BLaER1 treated with 17β-estradiol and CSF1 and Interleukin-3, amounts not matched to agents 10 nM and 100 nM (cell line): ENCODE measurements around the gene SLX9.

Experiments
- H3K27ac ChIP-seq, 11 experiments: shearing (Covaris generic); formaldehyde crosslinking; 2 replicates each; pipeline ENCODE4 v1.8.1; 2022
- H3K27me3 ChIP-seq, 11 experiments: shearing (Covaris generic); formaldehyde crosslinking; 2 replicates each; pipeline ENCODE4 v1.8.1; 2022
- H3K36me3 ChIP-seq, 11 experiments: shearing (Covaris generic); formaldehyde crosslinking; 2 replicates each; pipeline ENCODE4 v1.8.1; 2022
- H3K4me1 ChIP-seq, 10 experiments: shearing (Covaris generic); formaldehyde crosslinking; 2 replicates each; pipeline ENCODE4 v1.8.1; 2022
- H3K4me2 ChIP-seq, 11 experiments: shearing (Covaris generic); formaldehyde crosslinking; 2 replicates each; pipeline ENCODE4 v1.8.1; 2022
- H3K4me3 ChIP-seq, 10 experiments: shearing (Covaris generic); formaldehyde crosslinking; 2 replicates each; pipeline ENCODE4 v1.8.1; 2022
- H3K9ac ChIP-seq, 11 experiments: shearing (Covaris generic); formaldehyde crosslinking; 2 replicates each; pipeline ENCODE4 v1.8.1; 2022
- H3K9me3 ChIP-seq, 11 experiments: shearing (Covaris generic); formaldehyde crosslinking; replicated peaks in 1 of 11; 2 replicates each; pipeline ENCODE4 v1.8.1; 2022
- H4K20me1 ChIP-seq, 11 experiments: shearing (Covaris generic); formaldehyde crosslinking; 2 replicates each; pipeline ENCODE4 v1.8.1; 2022
- Cebpa-rat ChIP-seq, 11 experiments: shearing (Covaris generic); IDR thresholded peaks; 2 replicates each; pipeline ENCODE4 v1.8.1; 2022

SLX9 gene

DNA sequence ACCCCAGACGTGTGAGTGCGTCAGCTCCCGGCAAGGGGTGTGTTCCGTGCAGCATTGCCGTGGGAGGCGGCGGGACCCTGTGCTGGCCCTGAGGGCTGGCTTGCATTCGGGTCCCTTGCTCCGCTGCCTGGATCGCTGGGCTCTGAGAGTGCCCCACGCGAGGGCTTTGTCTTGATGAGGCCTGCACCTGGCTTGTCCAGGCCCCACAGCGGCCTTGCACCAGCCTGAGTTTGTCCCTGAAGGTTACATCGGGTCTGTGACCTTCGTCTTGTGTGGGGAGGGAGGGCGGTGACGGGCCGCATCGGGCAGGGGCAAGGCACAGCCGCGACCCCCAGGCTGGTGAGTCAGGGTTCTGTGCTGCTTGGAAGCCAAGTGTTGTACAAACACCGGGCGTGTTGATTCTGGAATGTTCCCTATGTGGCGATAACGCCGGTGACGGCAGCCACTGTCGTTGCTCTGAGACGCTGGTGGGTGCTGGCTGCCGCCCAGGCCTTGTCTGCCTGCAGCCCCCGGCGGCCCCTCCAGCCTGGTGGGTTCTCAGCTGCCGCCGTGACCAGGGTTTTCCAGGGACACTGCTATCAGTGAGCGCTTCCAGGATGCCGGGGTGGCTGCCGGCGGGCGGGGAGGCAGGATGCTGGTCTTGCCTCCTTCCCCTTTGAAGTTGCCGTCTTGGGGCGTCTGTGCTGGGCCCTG, 42.9 kb downstream of the SLX9 start:
- peak overlapping the region in 9 of 11 experiments; percentile 4 to 54 (median 25); a peak in 11 of 22 replicates for H3K4me2 ChIP-seq
- peak overlapping the region in 3 of 11 experiments; percentile 4 to 36 (median 23); a peak in 2 of 22 replicates for H3K9ac ChIP-seq
- H3K27me3 ChIP-seq = peaks cover 0 to 39% (median 0%) of the 10 kb centered on the region in 11 experiments; a peak in 10 of 22 replicates
- no peaks in the 10 kb centered on the region for H3K9me3 ChIP-seq
- H3K4me1 ChIP-seq = peaks cover 18 to 79% (median 73%) of the 10 kb centered on the region in 10 experiments
- H3K36me3 ChIP-seq = peaks cover 0 to 16% (median 3%) of the 10 kb centered on the region in 11 experiments; a peak in 9 of 22 replicates
- H3K4me3 ChIP-seq = no peak overlapping the region
- TF ChIP-seq Cebpa-rat (IDR thresholded peaks at IDR 0.05) = no peak
- peaks cover 0 to 77% (median 48%) of the 10 kb centered on the region in 11 experiments; a peak in 20 of 22 replicates for H4K20me1 ChIP-seq
- H3K27ac ChIP-seq = no peak overlapping the region

DNA sequence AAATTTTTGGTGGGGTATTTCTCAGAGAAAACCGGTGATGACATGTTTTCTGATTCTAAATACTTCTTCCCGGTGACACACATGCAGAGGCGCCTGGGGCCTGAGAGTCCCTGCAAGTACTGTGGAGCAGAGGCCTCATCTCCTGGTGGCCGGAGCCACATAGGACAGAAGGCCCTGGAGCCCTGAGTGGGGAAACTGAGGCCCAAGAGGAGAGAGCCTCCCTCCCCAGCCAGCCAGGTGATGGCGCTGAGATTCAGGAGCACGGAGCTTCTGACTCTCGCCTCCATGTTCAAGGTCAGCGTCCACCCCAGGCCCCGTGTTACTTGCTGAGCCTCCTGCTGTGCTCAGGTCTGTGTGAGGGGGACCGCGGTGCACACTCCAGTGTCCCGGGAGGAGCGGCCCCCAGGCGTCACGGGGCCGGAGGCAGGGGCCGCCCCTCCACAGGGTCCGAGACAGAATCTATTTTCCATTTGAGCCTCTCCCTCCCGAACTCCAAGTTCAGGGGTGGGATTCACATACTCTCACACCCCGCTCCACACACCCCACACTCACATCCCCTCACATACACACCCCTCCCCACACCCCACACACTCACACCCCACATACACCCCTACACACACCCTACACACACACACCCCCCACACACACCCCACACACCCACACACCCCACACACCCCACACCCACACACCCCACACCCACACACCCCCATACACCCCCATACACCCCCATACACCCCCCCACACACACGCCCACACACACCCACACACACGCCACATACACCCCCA, 43.8 kb downstream of the SLX9 start:
- Histone ChIP-seq H4K20me1 (peaks cover 0 to 82% (median 50%) of the 10 kb centered on the region in 11 experiments; a peak in 20 of 22 replicates), H3K36me3 (peaks cover 0 to 13% (median 0%) of the 10 kb centered on the region in 11 experiments; a peak in 6 of 22 replicates), H3K27me3 (peaks cover 0 to 48% (median 0%) of the 10 kb centered on the region in 11 experiments; a peak in 10 of 22 replicates), H3K4me3 (no peak overlapping the region), H3K4me2 (peak overlapping the region in 8 of 11 experiments; percentile 4 to 54 (median 26); a peak in 5 of 22 replicates), H3K27ac (no peak overlapping the region), H3K4me1 (peaks cover 27 to 84% (median 78%) of the 10 kb centered on the region in 10 experiments), H3K9me3 (no peaks in the 10 kb centered on the region), H3K9ac (peak overlapping the region in 1 of 11 experiments; percentile 4; a peak in 1 of 22 replicates)
- no peak for TF ChIP-seq Cebpa-rat (IDR thresholded peaks at IDR 0.05)

DNA sequence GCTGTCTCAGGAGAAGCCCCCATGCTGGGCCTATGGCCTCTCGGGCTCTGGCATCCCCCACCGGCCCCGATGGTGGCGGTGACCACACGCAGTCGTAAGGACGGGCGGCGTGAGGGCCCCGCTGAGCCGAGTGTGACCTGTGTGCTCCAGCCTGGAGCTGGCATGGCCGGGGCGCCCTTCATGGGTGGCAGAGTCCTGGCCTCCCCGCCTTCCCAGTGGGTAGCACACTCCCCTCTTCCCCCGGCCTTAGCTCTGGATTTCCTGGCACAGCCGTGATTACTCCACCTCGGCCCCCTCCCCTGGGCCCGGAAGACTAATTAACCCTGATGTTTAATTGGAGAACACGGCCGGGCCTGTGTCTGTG, 44.6 kb downstream of the SLX9 start:
- H3K4me1 ChIP-seq = peaks cover 35 to 85% (median 84%) of the 10 kb centered on the region in 10 experiments
- H3K9ac ChIP-seq = peak overlapping the region in 5 of 11 experiments; percentile 8 to 60 (median 46); a peak in 4 of 22 replicates
- peaks cover 0 to 56% (median 0%) of the 10 kb centered on the region in 11 experiments; a peak in 10 of 22 replicates for H3K27me3 ChIP-seq
- no peaks in the 10 kb centered on the region for H3K9me3 ChIP-seq
- no peak overlapping the region for H3K4me3 ChIP-seq
- TF ChIP-seq Cebpa-rat (IDR thresholded peaks at IDR 0.05) = no peak
- peak overlapping the region in 10 of 11 experiments; percentile 15 to 100 (median 90); a peak in 17 of 22 replicates for H3K4me2 ChIP-seq
- peaks cover 0 to 84% (median 52%) of the 10 kb centered on the region in 11 experiments; a peak in 20 of 22 replicates for H4K20me1 ChIP-seq
- H3K36me3 ChIP-seq = peaks cover 0 to 6% (median 0%) of the 10 kb centered on the region in 11 experiments; a peak in 5 of 22 replicates
- H3K27ac ChIP-seq = peak overlapping the region in 2 of 11 experiments; percentile 2 to 26; a peak in 1 of 22 replicates

DNA sequence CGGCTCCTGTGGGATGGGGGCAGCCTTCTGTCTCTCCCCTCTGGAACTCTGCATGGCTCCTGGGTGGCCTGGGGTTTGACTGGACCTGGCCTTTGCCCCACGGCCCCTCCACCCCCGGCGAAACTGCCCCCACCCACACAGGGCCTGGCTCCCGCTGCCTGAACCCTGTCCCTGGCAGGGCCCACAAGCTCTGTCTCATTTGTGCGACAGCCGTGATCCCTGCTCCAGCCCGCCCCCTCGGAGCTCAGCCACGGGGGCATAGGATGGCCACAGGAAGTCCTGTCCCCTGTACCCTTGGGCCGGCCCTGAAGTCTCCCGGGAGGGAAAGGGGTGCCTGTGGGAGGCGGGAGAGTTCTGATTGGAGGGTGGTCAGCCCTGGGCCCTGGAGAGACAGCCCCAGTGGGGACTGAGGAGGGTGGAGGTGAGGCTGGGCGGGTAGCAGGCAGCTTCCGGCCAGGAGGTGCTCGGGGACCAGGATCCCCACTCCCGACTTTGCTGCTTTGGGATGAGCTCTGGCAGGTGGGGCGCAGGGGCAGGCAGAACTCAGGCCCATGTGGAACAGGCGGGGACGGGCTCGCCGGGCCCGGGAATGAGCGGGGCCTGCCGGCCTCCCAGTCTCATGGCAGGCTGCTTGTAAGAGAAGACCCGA, 45.1 kb downstream of the SLX9 start:
- Histone ChIP-seq H3K9ac (peak overlapping the region in 7 of 11 experiments; percentile 8 to 60 (median 44); a peak in 10 of 22 replicates), H3K4me3 (no peak overlapping the region), H3K36me3 (peaks cover 0 to 1% (median 0%) of the 10 kb centered on the region in 11 experiments; a peak in 1 of 22 replicates), H3K27ac (peak overlapping the region in 4 of 11 experiments; percentile 2 to 45 (median 18); a peak in 4 of 22 replicates), H4K20me1 (peaks cover 0 to 84% (median 54%) of the 10 kb centered on the region in 11 experiments; a peak in 20 of 22 replicates), H3K4me2 (peak overlapping the region; percentile 15 to 100 (median 88); a peak in 19 of 22 replicates), H3K27me3 (peaks cover 0 to 61% (median 0%) of the 10 kb centered on the region in 11 experiments; a peak in 10 of 22 replicates), H3K4me1 (peaks cover 40 to 85% (median 84%) of the 10 kb centered on the region in 10 experiments), H3K9me3 (no peaks in the 10 kb centered on the region)
- no peak for TF ChIP-seq Cebpa-rat (IDR thresholded peaks at IDR 0.05)

DNA sequence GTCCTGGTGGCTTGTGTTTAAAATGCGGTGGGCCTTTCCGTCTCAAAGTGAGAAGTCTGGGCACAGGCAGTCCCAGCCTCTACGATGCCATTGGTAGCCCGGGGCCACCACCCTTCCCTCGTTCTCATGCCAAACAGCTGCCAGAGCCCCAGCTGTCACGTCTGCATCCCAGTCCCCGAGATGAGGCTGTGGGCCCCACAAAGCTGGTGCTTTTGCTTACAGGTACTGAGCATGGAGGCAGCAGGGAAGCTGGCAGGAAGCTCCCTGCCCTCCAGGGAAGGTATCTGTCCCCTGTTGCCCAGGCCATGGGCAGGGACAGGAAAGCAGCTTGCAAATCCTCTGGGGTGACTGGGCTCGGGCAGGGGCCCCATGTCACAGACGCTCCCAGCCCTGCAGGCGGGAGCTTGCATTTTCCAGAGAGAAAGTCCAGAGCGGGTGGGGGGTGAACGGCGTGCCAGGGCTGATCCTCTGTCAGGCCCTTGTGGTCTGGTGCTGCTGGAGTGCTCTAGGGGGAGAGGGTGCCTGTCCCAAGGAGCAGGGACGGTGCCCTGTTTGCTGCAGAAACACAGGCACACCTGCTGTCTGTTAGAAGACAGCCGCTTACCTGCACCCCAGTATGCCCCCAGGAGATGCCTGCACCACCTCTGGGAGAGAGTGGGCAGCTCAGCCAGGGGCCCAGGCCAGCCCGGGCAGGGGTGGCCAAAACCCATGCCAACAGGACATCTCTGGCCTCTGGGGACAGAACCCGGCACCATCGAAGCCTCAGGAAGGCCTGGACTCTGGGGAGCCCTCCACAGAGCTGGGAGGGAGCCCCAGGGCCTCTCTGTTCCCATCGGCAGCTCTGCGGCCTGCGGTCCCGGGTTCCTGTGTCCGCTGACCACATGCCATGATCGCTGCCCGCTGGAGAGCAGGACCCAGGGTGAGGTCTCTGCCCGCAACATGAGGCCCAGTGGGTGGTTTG, 45.9 kb downstream of the SLX9 start:
- Histone ChIP-seq H3K27ac (peak overlapping the region in 3 of 11 experiments; percentile 2 to 45 (median 10); a peak in 4 of 22 replicates), H3K4me2 (peak overlapping the region in 10 of 11 experiments; percentile 1 to 100 (median 90); a peak in 18 of 22 replicates), H4K20me1 (peaks cover 0 to 84% (median 54%) of the 10 kb centered on the region in 11 experiments; a peak in 19 of 22 replicates), H3K36me3 (no peaks in the 10 kb centered on the region), H3K9ac (peak overlapping the region in 6 of 11 experiments; percentile 26 to 60 (median 45); a peak in 8 of 22 replicates), H3K27me3 (peaks cover 0 to 69% (median 0%) of the 10 kb centered on the region in 11 experiments; a peak in 10 of 22 replicates), H3K4me1 (peaks cover 48 to 85% (median 84%) of the 10 kb centered on the region in 10 experiments), H3K9me3 (no peaks in the 10 kb centered on the region), H3K4me3 (no peak overlapping the region)
- TF ChIP-seq Cebpa-rat (IDR thresholded peaks at IDR 0.05) = no peak

DNA sequence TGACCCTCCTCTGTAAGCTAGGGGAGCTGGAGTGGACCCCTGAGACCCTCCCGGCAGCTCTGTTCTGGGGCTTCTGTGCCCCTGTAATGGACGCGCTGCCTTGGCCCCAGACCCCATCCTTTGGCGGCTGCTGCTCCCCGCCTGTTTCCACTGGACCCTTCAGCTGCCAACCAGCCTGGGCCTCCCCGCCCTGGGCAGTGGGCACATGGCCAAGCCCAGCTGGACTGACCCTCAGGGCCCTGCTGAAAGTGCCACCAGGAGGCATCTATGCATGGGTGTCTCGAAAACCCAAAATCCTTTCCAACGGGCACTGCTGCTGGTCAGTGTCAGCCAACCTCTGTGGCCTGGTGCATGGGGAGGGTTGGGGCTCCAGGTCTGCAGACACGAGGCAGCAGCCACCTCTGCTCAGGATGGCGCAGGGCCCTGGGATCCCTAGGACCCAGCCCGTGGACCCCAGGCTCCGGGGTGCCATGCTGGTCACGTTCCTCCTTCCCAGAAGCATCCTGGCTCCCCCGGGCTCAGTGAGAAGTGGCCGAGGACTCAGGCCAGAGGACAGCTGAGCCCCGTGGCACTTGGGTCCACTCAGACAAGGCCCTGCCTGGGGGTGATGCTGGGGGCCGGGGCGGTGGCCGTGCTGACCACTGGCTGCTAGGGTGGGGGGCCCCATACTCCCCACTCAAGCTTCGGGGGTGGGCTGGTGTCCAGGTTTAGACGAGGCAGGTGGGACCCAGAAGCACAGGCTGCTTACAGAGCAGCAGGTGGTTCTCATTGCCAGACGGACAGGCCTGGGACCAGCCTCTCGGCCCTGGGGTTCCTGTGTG, 46.9 kb downstream of the SLX9 start:
- H3K27me3 ChIP-seq = peaks cover 0 to 79% (median 0%) of the 10 kb centered on the region in 11 experiments; a peak in 10 of 22 replicates
- TF ChIP-seq Cebpa-rat (IDR thresholded peaks at IDR 0.05) = no peak
- peaks cover 56 to 90% (median 89%) of the 10 kb centered on the region in 10 experiments for H3K4me1 ChIP-seq
- peak overlapping the region in 3 of 11 experiments; percentile 19 to 60 (median 53); a peak in 3 of 22 replicates for H3K9ac ChIP-seq
- no peaks in the 10 kb centered on the region for H3K36me3 ChIP-seq
- no peaks in the 10 kb centered on the region for H3K9me3 ChIP-seq
- peaks cover 0 to 87% (median 55%) of the 10 kb centered on the region in 11 experiments; a peak in 19 of 22 replicates for H4K20me1 ChIP-seq
- peak overlapping the region in 9 of 11 experiments; percentile 71 to 100 (median 92); a peak in 17 of 22 replicates for H3K4me2 ChIP-seq
- no peak overlapping the region; a peak in 1 of 20 replicates for H3K4me3 ChIP-seq
- no peak overlapping the region for H3K27ac ChIP-seq
